ENCODE results near the gene TYMP.
A peak's percentile ranks its signal among the peaks of the same experiment; 100 is the strongest.

The TYMP gene

DNA sequence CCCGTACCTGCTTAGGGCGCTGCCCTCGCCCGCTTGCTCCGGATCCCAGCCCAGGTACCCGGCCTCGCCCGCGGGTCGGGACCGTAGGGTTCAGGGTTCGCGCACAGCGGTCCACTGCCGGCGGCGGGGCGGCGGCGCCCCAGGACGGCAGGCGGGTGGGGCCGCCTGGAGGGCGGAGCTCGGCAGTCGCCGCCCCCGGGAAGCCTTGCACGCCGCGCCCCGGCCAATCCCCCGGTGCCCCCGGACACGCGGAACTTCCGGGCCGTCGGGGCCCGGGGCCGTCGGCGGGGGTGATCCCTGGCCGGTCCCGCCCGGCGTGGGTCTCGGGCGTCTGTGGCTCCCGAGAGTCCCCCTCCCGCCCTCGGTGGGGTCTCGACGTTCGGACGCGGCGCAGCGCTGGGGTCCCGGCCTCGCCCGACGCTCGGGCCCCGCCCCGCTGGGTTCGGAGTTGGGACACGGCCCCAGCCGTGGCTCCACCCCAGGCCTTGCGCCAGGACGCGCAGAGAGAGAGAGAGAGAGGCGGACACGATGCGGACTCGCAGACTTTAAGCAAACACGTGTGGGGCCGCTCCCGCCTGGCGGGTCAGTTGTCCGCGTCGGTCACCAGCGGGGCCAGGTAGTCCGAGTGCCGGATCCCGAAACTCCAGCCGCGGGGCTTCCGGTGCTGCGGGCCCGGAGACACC, at the start of gene TYMP:
Gene TYMP (minus strand): TSS at position 116 of the 683 bp plus-strand sequence. CDS start 303 bp downstream, outside the sequence.
- no peaks in the 10 kb centered on the region for H3K27me3 ChIP-seq (replicated peaks; ENCODE audit: control insufficient read depth, insufficient read depth, low read length)
- peaks cover 26% of the 10 kb centered on the region for H3K4me1 ChIP-seq (ENCODE audit: control insufficient read depth, insufficient read depth, low read length)
- peak; percentile 73 for DNase-seq (ENCODE audit: low read depth)
- H3K9ac ChIP-seq (ENCODE audit: low read length), result peak within 1 kb of the TSS; percentile 89
- H3K36me3 ChIP-seq (ENCODE audit: control insufficient read depth, insufficient read depth, low read length, severe bottlenecking), result no peaks in the 10 kb centered on the region
- peak within 1 kb of the TSS; percentile 79 for H3K4me3 ChIP-seq (ENCODE audit: low read length)
- no peaks in the 10 kb centered on the region for H3K9me3 ChIP-seq (ENCODE audit: control insufficient read depth, low read length)

- Histone ChIP-seq H3K4me3 (ENCODE audit: low read length) (peak overlapping the region; percentile 38), H3K4me1 (ENCODE audit: control insufficient read depth, insufficient read depth, low read length) (peaks cover 36% of the 10 kb centered on the region), H3K36me3 (ENCODE audit: control insufficient read depth, insufficient read depth, low read length, severe bottlenecking) (no peaks in the 10 kb centered on the region), H3K27me3 (replicated peaks; ENCODE audit: control insufficient read depth, insufficient read depth, low read length) (no peaks in the 10 kb centered on the region), H3K9ac (ENCODE audit: low read length) (peak overlapping the region; percentile 66), H3K9me3 (ENCODE audit: control insufficient read depth, low read length) (no peaks in the 10 kb centered on the region)
- no peak for DNase-seq (ENCODE audit: low read depth)
Observed at GRCh38 chr22:50578776-50579310, 49.0 kb upstream of the TYMP start.

DNA sequence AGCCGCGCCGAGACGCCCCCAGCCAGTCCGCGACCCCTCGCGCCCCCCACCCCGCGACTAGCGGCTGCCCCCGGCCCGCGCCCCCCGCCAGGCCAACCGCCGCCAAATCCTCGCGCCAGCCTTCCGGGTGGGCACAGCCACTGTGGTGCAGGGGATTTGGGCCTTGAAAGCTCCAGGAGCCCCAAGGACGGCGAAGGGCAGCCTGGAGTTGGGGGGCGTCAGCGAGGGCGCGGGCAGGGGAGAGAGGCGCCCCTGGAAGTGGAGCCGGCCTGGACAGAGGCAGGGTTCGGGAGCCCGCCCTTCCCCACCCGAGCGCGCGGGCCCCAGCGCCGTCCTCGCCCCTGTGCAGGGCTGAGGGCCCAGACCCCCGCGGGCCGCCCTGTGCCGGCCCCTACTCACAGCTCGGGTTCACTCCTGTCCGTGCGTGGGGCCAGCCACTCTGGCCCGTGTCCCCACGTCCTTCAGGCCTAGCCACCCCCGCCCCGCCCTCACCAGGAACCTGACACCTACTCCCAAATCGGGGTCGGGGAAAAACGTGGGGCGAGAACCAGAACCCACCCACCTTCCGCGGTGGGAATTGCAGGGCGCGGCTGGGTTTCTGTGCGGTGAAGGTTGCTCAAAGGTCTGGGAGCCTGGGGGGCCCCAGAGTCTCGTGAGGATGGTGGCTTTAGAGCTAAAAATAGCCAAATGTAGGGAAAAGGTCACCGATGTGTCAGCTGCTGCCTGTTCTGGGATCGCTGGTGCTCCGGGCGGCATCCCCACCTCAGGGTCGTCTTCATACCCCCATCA, 48.4 kb upstream of the TYMP start, which contains the start of gene CPT1B:
Gene CPT1B (minus strand): TSS at position 441 of the 789 bp plus-strand sequence. CDS start 512 bp downstream, outside the sequence.
- Histone ChIP-seq H3K4me3 (ENCODE audit: low read length) (peak within 1 kb of the TSS; percentile 38), H3K27me3 (replicated peaks; ENCODE audit: control insufficient read depth, insufficient read depth, low read length) (no peaks in the 10 kb centered on the region), H3K4me1 (ENCODE audit: control insufficient read depth, insufficient read depth, low read length) (peaks cover 30% of the 10 kb centered on the region), H3K9me3 (ENCODE audit: control insufficient read depth, low read length) (no peaks in the 10 kb centered on the region), H3K36me3 (ENCODE audit: control insufficient read depth, insufficient read depth, low read length, severe bottlenecking) (no peaks in the 10 kb centered on the region), H3K9ac (ENCODE audit: low read length) (peak within 1 kb of the TSS; percentile 66)
- peak; percentile 42 for DNase-seq (ENCODE audit: low read depth)

DNA sequence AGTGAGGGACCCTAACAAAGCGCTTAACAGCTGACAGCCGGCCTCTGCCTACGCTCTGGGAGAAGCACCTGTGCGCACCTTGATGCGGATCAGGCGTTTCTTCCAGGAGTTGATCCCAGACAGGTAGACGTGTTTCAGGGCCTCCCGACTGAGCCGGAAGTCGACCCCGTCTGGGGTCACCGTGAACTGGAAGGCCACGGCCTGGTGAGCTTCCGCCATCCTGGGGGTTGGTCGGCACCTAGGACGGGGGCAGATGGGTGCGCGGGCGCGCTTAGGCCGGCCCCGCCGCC, 47.8 kb upstream of the TYMP start:
- peaks cover 30% of the 10 kb centered on the region for H3K4me1 ChIP-seq (ENCODE audit: control insufficient read depth, insufficient read depth, low read length)
- DNase-seq (ENCODE audit: low read depth), result no peak
- peak overlapping the region; percentile 8 for H3K4me3 ChIP-seq (ENCODE audit: low read length)
- no peak overlapping the region for H3K9ac ChIP-seq (ENCODE audit: low read length)
- H3K9me3 ChIP-seq (ENCODE audit: control insufficient read depth, low read length), result no peaks in the 10 kb centered on the region
- H3K27me3 ChIP-seq (replicated peaks; ENCODE audit: control insufficient read depth, insufficient read depth, low read length), result no peaks in the 10 kb centered on the region
- no peaks in the 10 kb centered on the region for H3K36me3 ChIP-seq (ENCODE audit: control insufficient read depth, insufficient read depth, low read length, severe bottlenecking)

- H3K9ac ChIP-seq (ENCODE audit: low read length), result no peak overlapping the region
- peak overlapping the region; percentile 8 for H3K4me3 ChIP-seq (ENCODE audit: low read length)
- H3K9me3 ChIP-seq (ENCODE audit: control insufficient read depth, low read length), result no peaks in the 10 kb centered on the region
- peaks cover 29% of the 10 kb centered on the region for H3K4me1 ChIP-seq (ENCODE audit: control insufficient read depth, insufficient read depth, low read length)
- H3K36me3 ChIP-seq (ENCODE audit: control insufficient read depth, insufficient read depth, low read length, severe bottlenecking), result peaks cover 2% of the 10 kb centered on the region
- no peaks in the 10 kb centered on the region for H3K27me3 ChIP-seq (replicated peaks; ENCODE audit: control insufficient read depth, insufficient read depth, low read length)
- no peak for DNase-seq (ENCODE audit: low read depth)
Observed at GRCh38 chr22:50576806-50577696, 47.2 kb upstream of the TYMP start.

DNA sequence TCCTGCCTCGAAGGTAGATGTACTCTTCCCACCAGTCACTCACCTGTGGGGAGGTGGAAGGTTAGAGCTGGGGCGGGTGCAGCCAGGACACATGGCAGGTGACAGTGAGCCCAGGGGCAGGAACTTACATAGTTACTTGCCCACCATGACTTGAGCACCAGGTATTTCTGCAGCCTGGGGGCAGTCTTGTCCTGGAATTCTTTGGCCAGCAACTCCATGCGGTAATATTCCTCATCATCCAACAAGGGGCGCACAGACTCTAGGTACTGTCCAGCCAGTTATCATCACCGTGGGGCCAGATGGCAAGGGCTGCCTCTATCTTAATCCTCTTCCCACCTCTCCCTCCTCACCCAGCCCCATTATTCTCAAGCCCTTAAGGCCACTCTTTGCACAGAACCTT, 46.3 kb upstream of the TYMP start:
- DNase-seq (ENCODE audit: low read depth), result peak; percentile 9
- Histone ChIP-seq H3K27me3 (replicated peaks; ENCODE audit: control insufficient read depth, insufficient read depth, low read length) (no peaks in the 10 kb centered on the region), H3K9ac (ENCODE audit: low read length) (no peak overlapping the region), H3K4me3 (ENCODE audit: low read length) (no peak overlapping the region), H3K9me3 (ENCODE audit: control insufficient read depth, low read length) (no peaks in the 10 kb centered on the region), H3K4me1 (ENCODE audit: control insufficient read depth, insufficient read depth, low read length) (peaks cover 21% of the 10 kb centered on the region), H3K36me3 (ENCODE audit: control insufficient read depth, insufficient read depth, low read length, severe bottlenecking) (peaks cover 7% of the 10 kb centered on the region)

GRCh38 chr22:50575426-50575941, 45.7 kb upstream of the TYMP start:
- H3K4me1 ChIP-seq (ENCODE audit: control insufficient read depth, insufficient read depth, low read length), result peaks cover 21% of the 10 kb centered on the region
- no peak overlapping the region for H3K9ac ChIP-seq (ENCODE audit: low read length)
- H3K4me3 ChIP-seq (ENCODE audit: low read length), result no peak overlapping the region
- no peak for DNase-seq (ENCODE audit: low read depth)
- H3K27me3 ChIP-seq (replicated peaks; ENCODE audit: control insufficient read depth, insufficient read depth, low read length), result no peaks in the 10 kb centered on the region
- peaks cover 13% of the 10 kb centered on the region for H3K36me3 ChIP-seq (ENCODE audit: control insufficient read depth, insufficient read depth, low read length, severe bottlenecking)
- H3K9me3 ChIP-seq (ENCODE audit: control insufficient read depth, low read length), result no peaks in the 10 kb centered on the region

DNA sequence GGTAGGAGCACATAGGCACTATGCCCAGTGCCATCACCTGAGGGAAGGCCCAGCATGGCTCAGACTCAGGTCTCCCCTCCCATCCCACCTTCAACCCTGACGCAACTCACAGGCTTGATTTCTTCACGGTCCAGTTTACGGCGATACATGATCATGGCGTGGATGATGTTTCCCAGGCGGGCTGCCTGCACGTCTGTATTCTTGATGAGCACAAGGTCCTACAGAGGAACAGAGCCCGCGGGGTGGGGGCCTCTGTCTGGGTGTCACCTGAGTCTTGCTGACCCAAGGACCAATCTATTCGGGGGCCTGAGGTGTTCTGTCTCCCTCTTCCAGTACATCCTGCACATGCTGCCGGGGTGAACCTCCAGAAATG, 44.6 kb upstream of the TYMP start:
- no peak overlapping the region for H3K4me3 ChIP-seq (ENCODE audit: low read length)
- H3K9me3 ChIP-seq (ENCODE audit: control insufficient read depth, low read length), result no peaks in the 10 kb centered on the region
- no peak for DNase-seq (ENCODE audit: low read depth)
- H3K4me1 ChIP-seq (ENCODE audit: control insufficient read depth, insufficient read depth, low read length), result peaks cover 17% of the 10 kb centered on the region
- H3K27me3 ChIP-seq (replicated peaks; ENCODE audit: control insufficient read depth, insufficient read depth, low read length), result no peaks in the 10 kb centered on the region
- H3K9ac ChIP-seq (ENCODE audit: low read length), result no peak overlapping the region
- H3K36me3 ChIP-seq (ENCODE audit: control insufficient read depth, insufficient read depth, low read length, severe bottlenecking), result peaks cover 15% of the 10 kb centered on the region

DNA sequence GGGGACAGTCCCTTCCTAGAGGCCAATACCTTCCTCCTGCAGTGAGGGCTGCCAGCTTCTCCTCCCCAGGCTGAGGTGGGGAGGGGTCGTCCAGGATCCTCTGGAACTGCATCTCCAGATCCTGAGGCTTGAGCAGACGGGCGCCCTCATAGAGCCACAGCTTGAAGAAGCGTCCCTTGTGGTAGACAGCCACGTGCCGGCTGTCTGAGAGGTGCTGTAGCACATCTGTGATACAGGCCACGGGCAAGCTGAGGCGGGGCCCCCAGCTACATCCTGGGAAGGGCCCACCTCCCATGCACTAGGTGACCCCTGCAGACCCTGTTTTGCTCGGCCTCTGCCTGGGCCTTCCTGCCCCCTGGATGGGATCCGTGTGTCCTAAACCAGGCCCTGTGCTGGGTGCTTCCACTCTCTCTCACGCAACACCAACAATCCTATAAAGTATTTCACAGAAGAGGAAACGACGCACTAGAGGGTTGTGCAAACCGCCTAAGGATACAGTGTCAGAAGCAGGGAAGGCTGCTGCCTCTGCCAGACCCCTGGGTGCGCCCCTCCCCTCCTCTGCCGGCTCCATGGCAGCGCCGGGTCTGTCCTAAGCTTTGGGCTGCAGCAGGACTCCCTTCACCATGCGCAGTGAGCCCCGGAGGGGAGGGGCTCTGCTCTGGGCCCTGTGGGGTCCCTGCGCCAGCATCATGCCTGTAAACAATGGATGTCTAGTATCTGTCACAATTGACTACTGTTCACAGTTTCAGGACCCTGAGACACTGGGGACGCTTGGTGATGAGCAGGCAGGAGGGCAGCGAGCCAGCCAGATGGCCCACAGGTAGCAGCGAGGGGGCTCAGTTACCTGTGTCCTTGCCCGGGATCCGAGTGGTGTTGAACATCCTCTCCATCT, 43.9 kb upstream of the TYMP start:
- DNase-seq (ENCODE audit: low read depth), result no peak
- H3K27me3 ChIP-seq (replicated peaks; ENCODE audit: control insufficient read depth, insufficient read depth, low read length), result no peaks in the 10 kb centered on the region
- no peak overlapping the region for H3K4me3 ChIP-seq (ENCODE audit: low read length)
- H3K9me3 ChIP-seq (ENCODE audit: control insufficient read depth, low read length), result no peaks in the 10 kb centered on the region
- H3K9ac ChIP-seq (ENCODE audit: low read length), result no peak overlapping the region
- peaks cover 16% of the 10 kb centered on the region for H3K36me3 ChIP-seq (ENCODE audit: control insufficient read depth, insufficient read depth, low read length, severe bottlenecking)
- H3K4me1 ChIP-seq (ENCODE audit: control insufficient read depth, insufficient read depth, low read length), result peaks cover 11% of the 10 kb centered on the region

GRCh38 chr22:50572965-50573364, 43.2 kb upstream of the TYMP start:
- H3K4me1 ChIP-seq (ENCODE audit: control insufficient read depth, insufficient read depth, low read length), result peaks cover 3% of the 10 kb centered on the region
- H3K36me3 ChIP-seq (ENCODE audit: control insufficient read depth, insufficient read depth, low read length, severe bottlenecking), result peaks cover 16% of the 10 kb centered on the region
- no peaks in the 10 kb centered on the region for H3K27me3 ChIP-seq (replicated peaks; ENCODE audit: control insufficient read depth, insufficient read depth, low read length)
- no peak for DNase-seq (ENCODE audit: low read depth)
- no peaks in the 10 kb centered on the region for H3K9me3 ChIP-seq (ENCODE audit: control insufficient read depth, low read length)
- no peak overlapping the region for H3K4me3 ChIP-seq (ENCODE audit: low read length)
- H3K9ac ChIP-seq (ENCODE audit: low read length), result no peak overlapping the region

All from adipocyte (in vitro differentiated cells).